Measurements from ENCODE around the gene TOGARAM2.

GRCh38 chr2:29097569-29097968, 116.5 kb downstream of the TOGARAM2 start:
- no peak for TF ChIP-seq GATA2 (IDR thresholded peaks at IDR 0.05; ENCODE audit: low read depth, low read length)
- TF ChIP-seq GATA3 (IDR thresholded peaks at IDR 0.05; ENCODE audit: low read depth, low read length): no peak
